ENCODE results near the gene PAPSS1.

DNA sequence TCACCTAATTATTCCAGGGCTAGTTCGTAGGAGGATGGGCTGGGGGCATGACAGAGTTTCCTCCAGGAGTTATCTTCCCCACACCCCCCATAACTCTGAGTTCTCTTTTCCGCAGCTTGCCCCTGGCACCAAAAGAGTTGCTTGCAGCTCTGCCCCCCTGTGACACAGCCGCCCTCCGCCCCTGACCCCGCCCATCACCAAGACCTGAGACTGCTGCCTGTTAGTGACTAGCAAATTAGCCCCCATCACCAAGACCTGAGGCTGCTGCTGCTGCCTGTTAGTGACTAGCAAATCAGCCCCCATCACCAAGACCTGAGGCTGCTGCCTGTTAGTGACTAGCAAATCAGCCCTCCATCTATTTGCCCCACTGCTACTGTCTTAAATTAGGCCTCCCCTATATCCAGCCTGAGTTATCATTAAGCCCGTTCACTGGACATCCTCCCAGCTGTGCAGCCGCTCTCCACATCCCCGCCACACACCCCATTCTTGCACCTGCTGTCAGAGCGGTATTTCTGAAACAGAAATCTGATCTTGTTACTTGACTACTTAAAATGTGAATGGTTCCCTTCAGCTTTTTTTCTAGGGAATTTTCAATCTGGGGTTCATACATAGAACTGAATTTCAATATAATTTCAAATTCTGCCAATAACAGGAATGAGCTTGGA is 1.5 kb upstream of the PAPSS1 start:
- TF ChIP-seq, protein P1, sequence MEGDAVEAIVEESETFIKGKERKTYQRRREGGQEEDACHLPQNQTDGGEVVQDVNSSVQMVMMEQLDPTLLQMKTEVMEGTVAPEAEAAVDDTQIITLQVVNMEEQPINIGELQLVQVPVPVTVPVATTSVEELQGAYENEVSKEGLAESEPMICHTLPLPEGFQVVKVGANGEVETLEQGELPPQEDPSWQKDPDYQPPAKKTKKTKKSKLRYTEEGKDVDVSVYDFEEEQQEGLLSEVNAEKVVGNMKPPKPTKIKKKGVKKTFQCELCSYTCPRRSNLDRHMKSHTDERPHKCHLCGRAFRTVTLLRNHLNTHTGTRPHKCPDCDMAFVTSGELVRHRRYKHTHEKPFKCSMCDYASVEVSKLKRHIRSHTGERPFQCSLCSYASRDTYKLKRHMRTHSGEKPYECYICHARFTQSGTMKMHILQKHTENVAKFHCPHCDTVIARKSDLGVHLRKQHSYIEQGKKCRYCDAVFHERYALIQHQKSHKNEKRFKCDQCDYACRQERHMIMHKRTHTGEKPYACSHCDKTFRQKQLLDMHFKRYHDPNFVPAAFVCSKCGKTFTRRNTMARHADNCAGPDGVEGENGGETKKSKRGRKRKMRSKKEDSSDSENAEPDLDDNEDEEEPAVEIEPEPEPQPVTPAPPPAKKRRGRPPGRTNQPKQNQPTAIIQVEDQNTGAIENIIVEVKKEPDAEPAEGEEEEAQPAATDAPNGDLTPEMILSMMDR (IDR thresholded peaks at IDR 0.05): no peak
- TF ChIP-seq EZH2phosphoT487 (IDR thresholded peaks at IDR 0.05): no peak

All from neural progenitor cell (in vitro differentiated cells).